ENCODE data around the gene PERP.

PERP gene

GRCh38 chr6:138094260-138094659 lies 13.0 kb downstream of the PERP start:
- H3K4me3 ChIP-seq (replicated peaks in 1 of 2; ENCODE audit: low read depth in 2 of 2, low read length in 2 of 2) = no peak overlapping the region
- no peak for DNase-seq (ENCODE audit: low read depth in 2 of 2)
- no peak for TF ChIP-seq CTCF (IDR thresholded peaks at IDR 0.05; ENCODE audit: low read depth, low read length)

- TF ChIP-seq CTCF (IDR thresholded peaks at IDR 0.05; ENCODE audit: low read depth, low read length) = no peak
- DNase-seq (ENCODE audit: low read depth in 2 of 2) = no peak
- no peak overlapping the region for H3K4me3 ChIP-seq (replicated peaks in 1 of 2; ENCODE audit: low read depth in 2 of 2, low read length in 2 of 2)
These were observed 13.6 kb downstream of the PERP start for GRCh38 chr6:138093632-138094031.

- no peak for TF ChIP-seq CTCF (IDR thresholded peaks at IDR 0.05; ENCODE audit: low read depth, low read length)
These were observed 14.5 kb downstream of the PERP start for GRCh38 chr6:138092686-138093085.

GRCh38 chr6:138089325-138089724 lies 17.9 kb downstream of the PERP start:
- H3K4me3 ChIP-seq (replicated peaks in 1 of 2; ENCODE audit: low read depth in 2 of 2, low read length in 2 of 2) = no peak overlapping the region
- DNase-seq (ENCODE audit: low read depth in 2 of 2) = no peak
- no peak for TF ChIP-seq CTCF (IDR thresholded peaks at IDR 0.05; ENCODE audit: low read depth, low read length)

More at GRCh38 chr6:138092686-138093085, 14.5 kb downstream of the PERP start:
- no peak for DNase-seq (ENCODE audit: low read depth in 2 of 2)
- no peak overlapping the region for H3K4me3 ChIP-seq (replicated peaks in 1 of 2; ENCODE audit: low read depth in 2 of 2, low read length in 2 of 2)

GRCh38 chr6:138088326-138088762 lies 18.9 kb downstream of the PERP start:
- no peak for TF ChIP-seq CTCF (IDR thresholded peaks at IDR 0.05; ENCODE audit: low read depth, low read length)
- H3K4me3 ChIP-seq (replicated peaks in 1 of 2; ENCODE audit: low read depth in 2 of 2, low read length in 2 of 2) = no peak overlapping the region
- peak; percentile 33 to 79 for DNase-seq (ENCODE audit: low read depth in 2 of 2)

- no peak for DNase-seq (ENCODE audit: low read depth in 2 of 2)
- no peak overlapping the region for H3K4me3 ChIP-seq (replicated peaks in 1 of 2; ENCODE audit: low read depth in 2 of 2, low read length in 2 of 2)
- no peak for TF ChIP-seq CTCF (IDR thresholded peaks at IDR 0.05; ENCODE audit: low read depth, low read length)
These were observed 19.5 kb downstream of the PERP start for GRCh38 chr6:138087593-138088325.

All from cardiac fibroblast (primary cell).